T47D (cell line): ENCODE results near the gene ADARB1.
A peak's percentile ranks its signal among the peaks of the same experiment; 100 is the strongest.

Source experiments
- DNase-seq, 2 experiments: peaks; one replicate each; pipeline versions ENCODE4 v3.0.0 to v3.0.0-alpha.2; 2011 to 2012; ENCODE audit warnings: low read depth in 1 of 2, low spot score in 1 of 2
- JUND ChIP-seq: IDR thresholded peaks from 2 replicates; pipeline ENCODE4 v1.6.1; 2012; ENCODE audit warnings: low read depth
- in situ Hi-C: cut with HindIII; loops from 2 replicates; pipeline ENCODE4 v1.10.0; 2016; ENCODE audit warnings: low sequenced_read_pairs, low pct_unique_long_range_greater_than_20kb

ADARB1 gene

DNA sequence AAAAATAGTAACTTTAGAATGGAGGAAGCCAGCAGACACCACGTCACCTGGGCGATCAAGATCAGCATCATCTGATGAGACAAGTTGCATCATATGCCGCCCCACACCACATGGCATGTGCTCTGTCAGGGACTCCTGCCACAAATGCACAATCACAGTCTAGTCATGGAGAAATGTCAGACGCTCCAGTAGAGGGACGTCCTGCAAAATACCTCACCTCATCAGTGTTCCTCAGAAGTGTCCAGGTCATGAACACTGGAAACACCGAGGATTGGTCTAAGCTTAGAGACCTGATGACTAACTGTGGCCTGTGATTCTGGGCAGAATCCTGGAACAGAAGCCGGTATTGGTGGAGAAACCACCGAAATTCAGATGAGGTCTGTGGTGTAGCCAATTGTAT lies 14.3 kb downstream of the ADARB1 start:
- DNase-seq, result no peak
- TF ChIP-seq JUND, result no peak
- in situ Hi-C loops, result no loop called here

DNA sequence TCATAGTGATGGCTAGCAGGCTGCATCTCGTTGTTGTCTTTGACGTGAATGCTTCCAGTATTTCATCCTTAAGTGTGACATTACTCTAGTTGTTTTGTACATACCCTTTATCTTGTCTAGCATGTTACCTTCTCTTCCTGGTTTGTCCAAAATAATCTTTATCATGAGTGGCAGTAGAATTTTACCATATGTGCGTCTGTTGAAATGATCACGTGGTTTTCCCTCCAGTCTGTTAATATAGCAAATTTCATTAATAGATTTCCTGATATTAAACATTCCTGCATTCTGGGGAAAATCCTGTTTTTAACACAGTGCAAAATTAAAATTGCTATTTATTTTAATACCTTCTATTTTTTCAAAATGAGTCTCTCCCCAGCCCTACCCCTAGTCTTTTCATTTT lies 15.6 kb downstream of the ADARB1 start:
- in situ Hi-C loops, result no loop called here
- no peak for TF ChIP-seq JUND
- DNase-seq, result no peak

DNA sequence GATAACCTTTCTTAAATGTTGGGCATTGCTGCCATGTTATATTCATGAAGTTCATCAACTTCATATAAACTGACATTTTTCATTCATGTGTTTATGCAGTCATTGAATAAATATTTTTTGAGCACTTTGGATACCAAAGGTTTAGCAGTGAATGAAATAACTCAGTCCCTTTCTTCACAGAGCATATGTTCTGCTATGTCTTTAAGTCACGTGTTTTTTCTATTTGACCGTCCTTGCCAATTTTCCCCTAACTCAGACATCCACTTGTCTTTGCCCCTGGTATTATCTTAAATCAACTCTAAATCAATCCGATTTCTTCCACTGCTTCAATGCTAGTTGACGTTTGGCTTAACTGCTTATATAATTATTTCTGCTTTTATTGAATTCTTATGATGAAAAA lies 16.6 kb downstream of the ADARB1 start:
- no peak for DNase-seq
- TF ChIP-seq JUND, result no peak
- in situ Hi-C loops, result no loop called here

DNA sequence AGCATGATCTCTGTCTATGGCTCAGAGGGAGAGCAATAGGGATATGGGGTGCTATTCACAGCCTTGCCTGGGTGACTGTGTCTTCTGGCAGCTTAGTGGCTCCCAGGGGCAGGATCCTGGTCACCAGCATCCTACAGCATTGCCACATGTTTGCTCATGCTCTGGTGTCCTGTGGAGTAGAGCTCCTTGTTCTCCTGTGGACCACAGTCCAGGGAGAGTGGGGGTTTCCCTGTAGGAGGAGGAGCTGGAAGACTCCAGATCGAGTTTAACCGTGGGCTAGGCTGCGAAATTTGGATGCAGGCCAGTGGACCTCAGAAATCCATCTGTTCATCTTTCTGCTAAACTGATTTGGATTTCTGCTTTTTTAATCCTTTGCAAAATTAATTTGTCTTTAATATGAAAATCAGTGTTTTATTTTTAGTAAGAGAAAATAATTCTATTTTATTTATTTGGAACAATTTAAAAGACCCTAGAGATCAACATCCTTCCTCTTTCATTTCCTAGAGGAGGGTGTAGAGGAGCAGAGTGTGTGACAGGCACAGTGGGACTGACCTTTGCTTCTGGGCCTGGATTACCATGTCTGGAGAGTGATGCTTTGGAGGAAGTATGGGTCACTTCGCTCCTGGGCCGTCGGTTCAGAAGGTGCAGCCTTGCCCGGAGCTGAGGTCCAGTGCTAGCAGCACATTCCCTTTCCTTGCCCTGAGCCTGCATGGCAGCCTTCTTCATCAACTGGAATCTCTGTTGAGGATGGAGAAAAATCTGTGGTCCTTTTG lies 17.4 kb downstream of the ADARB1 start:
- in situ Hi-C loops, result no loop called here
- DNase-seq, result no peak

DNA sequence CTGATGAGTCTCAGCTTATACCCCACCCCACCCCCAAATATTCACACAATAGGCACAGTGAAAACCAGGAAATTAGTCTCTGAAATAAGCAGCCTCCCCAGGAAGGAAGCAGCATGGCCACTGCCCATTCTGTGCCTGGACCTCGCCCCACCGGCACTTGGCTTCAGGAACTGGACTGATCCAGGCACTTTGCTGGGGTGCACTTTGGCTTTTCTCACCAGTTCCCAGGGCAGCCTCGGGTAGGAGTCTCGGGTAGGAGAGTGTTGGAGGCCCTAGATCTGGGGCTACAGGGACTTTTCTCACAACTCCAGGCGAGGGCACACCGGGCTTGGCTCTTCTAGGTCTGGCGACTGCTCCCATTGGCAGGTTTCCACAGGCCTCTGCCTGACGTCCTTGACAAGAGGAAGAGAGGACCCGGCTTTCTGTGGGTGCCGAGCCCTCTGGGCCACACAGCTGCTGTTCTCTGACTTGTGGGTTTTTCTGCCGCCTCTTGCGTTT lies 18.7 kb downstream of the ADARB1 start:
- in situ Hi-C loops, result no loop called here
- DNase-seq, result no peak
- TF ChIP-seq JUND, result no peak

More for the DNA sequence above, 17.4 kb downstream of the ADARB1 start:
- TF ChIP-seq JUND, result no peak

DNA sequence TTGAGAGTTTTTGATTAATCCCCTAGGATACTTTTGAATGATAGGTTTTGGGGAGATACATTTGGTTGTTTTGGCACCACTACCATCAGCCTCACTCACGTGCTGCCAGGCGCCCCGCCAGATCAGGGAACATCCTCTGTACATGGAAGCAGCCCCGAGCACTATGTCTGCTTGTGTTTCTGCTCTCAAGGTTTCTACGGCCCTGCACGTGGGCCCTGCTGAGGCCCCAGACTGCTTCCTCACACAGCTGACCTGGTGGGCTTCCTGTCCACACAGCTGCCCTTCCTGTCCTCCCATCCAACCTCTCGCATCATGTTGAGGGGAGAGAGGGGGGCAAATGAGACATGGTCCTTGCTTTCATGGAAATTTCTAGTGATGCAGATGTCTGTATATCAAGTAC lies 20.0 kb downstream of the ADARB1 start:
- no peak for TF ChIP-seq JUND
- in situ Hi-C loops, result no loop called here

DNA sequence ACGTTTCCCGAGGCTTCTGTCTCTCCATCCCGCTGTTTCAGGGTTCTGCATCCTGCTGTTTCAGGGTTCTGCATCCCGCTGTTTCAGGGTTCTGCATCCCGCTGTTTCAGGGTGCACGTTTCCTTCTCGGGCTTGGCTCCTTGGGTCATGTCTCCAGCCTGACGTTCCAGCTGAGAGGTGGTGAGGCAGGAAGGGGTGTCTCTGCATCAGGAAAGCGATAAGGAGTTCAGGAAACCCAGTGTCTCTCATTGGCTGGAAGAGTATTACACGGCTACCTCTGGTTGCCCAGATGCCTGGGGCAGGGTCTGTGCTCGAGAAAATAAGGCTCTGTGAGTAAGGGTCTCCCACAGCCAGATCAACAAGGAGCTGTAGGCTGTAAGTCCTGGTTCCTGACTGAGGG lies 21.1 kb downstream of the ADARB1 start:
- in situ Hi-C loops, result no loop called here
- no peak for DNase-seq

More for the DNA sequence above, 20.0 kb downstream of the ADARB1 start:
- DNase-seq, result no peak

DNA sequence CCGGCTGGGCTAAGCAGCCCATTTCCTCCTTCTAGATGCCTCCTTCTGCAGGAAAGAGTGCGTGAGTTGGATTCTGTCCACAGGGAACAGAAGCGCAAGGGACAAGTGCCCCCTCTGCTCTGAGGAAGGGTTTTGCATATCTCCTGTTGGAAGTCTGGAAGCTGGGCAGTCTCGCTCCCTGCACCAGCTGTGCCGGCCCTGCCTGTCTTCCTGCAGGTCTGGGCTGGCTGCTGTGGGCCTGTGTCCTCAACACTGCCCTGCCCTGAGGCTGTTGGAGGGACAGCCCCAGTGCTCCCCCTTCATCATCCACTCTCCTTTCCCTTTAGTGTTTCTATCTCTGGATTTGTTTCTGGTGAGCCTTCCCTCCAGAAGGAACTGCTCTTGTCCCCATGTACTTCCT lies 21.8 kb downstream of the ADARB1 start:
- in situ Hi-C loops, result no loop called here
- no peak for TF ChIP-seq JUND
- DNase-seq, result no peak

More for the DNA sequence above, 21.1 kb downstream of the ADARB1 start:
- TF ChIP-seq JUND, result no peak

DNA sequence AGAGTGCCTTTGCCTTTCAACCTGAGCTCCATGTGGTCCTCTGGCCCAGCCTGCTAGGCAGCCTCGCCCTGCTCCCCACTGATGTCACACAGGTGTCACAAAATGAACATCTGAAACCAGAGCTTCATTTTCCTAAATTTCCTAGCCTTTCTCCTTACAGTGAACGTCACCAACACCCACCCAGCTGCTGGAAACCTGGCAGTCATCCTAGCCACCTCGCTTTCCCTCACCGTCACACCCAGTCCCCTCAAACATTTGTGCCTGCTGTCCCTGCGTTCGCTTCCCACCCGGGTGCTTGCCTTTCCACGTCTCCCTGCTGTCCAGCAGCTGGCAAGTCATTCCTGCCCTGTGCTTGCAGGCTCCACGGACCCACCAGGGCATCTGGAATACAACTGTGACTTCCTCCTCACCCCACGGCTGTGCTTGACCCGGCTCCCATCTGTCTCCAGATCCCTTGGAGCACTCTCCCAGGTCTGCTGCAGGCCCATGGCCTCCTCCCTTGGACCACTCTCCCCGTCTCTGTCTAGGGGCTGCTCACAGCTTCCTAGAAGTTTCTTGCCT lies 23.5 kb downstream of the ADARB1 start:
- in situ Hi-C loops, result no loop called here
- DNase-seq, result no peak
- no peak for TF ChIP-seq JUND

DNA sequence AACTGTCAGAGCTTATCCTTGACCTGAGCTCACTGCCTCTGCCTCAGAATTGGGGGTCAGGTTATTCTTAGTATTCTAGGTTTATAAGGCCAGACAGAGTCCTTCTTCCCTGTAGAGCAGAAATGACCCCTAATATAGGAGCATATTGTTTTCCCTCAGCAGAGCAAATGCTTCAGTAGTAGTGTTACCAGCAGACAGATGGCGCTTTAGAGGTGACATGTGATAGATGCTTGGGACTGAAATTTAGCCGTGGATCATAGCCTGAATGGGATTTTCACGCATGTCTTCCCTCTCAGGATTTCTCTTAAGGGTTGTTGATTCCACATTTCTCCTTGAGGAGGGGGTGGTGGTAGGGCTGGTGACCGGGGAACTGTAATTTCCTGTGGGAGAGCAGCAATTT lies 24.5 kb downstream of the ADARB1 start:
- no peak for TF ChIP-seq JUND
- peak; percentile 46 to 52 for DNase-seq
- in situ Hi-C loops, result no loop called here

DNA sequence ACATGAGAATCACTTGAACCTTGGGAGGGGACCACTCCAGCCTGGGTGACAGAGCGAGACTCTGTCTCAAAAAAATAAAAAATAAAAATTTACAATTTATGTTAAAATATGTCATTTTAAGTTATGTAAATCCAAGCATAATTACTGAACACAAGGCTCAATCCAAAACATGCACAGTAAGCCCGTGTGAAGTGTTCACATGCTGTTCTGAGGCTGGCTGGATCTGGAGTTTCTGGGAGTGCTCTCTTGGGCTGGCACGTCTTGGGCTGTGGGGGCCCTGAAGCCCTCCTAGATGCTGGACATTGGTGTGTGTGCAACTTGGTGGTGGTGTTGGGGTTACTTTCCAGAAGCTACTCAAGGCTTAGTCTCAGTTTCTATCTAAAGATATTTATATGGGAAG lies 25.2 kb downstream of the ADARB1 start:
- DNase-seq, result no peak
- no peak for TF ChIP-seq JUND
- in situ Hi-C loops, result no loop called here

DNA sequence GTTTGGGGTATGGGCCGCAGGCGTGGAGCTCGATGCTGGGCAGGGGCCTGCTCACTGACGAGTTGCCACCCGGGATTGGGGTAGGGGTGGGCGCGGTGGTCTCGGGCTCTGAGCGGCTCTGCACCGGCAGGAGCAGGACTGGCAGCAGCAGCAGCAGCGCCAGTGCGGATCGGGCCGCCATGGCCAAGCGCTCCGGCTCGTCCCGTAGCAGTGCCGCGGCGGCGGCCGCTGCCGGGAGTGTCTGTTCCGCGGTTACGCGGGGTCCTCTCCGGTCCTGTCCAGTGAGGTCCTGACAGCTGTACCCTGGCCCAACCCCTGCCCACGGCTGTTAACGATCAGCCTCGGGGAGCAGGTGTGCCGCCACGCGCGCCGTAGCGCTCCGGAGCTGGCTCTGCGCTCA lies 26.5 kb downstream of the ADARB1 start:
- DNase-seq, result no peak
- in situ Hi-C loops, result no loop called here
- no peak for TF ChIP-seq JUND

DNA sequence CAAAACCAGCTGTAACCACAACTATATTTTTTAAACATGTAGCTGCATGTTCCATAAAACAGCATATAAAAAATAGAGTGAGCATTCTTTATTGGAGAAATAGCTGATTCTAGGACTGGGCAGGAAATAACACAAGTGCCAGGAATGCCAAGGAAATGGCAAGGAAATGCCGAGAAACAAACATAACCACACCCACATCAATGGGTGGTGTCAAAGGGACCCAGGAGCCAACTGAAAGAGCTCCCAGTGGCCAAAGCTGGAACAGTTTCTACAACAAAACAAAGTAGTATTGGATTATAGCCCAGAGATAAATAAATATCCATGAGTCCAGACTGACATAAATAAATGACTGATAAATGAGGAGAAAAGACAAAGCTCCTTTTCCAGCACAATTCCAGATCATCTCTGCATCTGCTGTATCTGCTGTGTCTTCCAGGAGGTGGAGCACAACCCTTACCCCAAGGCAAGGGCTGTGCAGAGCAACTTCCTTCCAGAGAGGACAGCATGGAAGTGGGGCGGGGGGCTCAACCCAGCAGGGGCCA lies 28.1 kb downstream of the ADARB1 start:
- TF ChIP-seq JUND, result no peak

More for the DNA sequence above, 28.1 kb downstream of the ADARB1 start:
- in situ Hi-C loops, result no loop called here
- DNase-seq, result peak; percentile 42 to 61
